Motor neuron (in vitro differentiated cells): ENCODE data around the gene C1orf21. TPM values are rescaled to one million over a fixed set of nuclear protein-coding genes. Genes with fewer than 3 reads are reported as not detected.
"Not testable (repeated sequence)": the region's sequence is repeated elsewhere in the genome, so short reads cannot be mapped to it uniquely, and the experiment has no call there.

ENCODE experiments used
- ATAC-seq, 8 experiments: fragments of 200-7000 bp; cut with Tn5 transposase; replicated peaks in 6 of 8; 2 replicates each; pipeline ENCODE4 v1.8.0; 2021; ENCODE audit warnings: mild to moderate bottlenecking in 8 of 8, moderate library complexity in 8 of 8
- H3K27ac ChIP-seq, 2 donors: fragments of 250-450 bp; sonication (Bioruptor Pico); 2 replicates each; pipeline ENCODE4 v1.9.0; 2021; ENCODE audit warnings: antibody characterized with exemption in 2 of 2, mild to moderate bottlenecking in 2 of 2, moderate library complexity in 1 of 2
- H3K4me1 ChIP-seq, 2 donors: fragments of 250-450 bp; sonication (Bioruptor Pico); replicated peaks in 1 of 2; 2 replicates each; pipeline ENCODE4 v1.6.1; 2021; ENCODE audit warnings: antibody characterized with exemption in 2 of 2, mild to moderate bottlenecking in 2 of 2, moderate library complexity in 1 of 2
- H3K4me3 ChIP-seq, 5 donors: fragments of 250-450 bp; sonication (Bioruptor Pico); 2 replicates each; pipeline ENCODE4 v1.9.0; 2021; ENCODE audit warnings: antibody characterized with exemption in 5 of 5, mild to moderate bottlenecking in 5 of 5, moderate library complexity in 4 of 5
- WGBS, 10 experiments: fragments of 450-650 bp; shearing (Covaris generic); methylation state at CpG; one replicate each; pipeline ENCODE4 v1.0.0; 2022; 5-methylcytosine and 5-hydroxymethylcytosine counted together
- in situ Hi-C, 9 experiments: fragments of 400-800 bp; cut with MboI; loops; one replicate each; pipeline ENCODE4 v1.15.0; 2021; ENCODE audit warnings: low sequenced_read_pairs in 9 of 9, low pct_unique_long_range_greater_than_20kb in 2 of 9; ENCODE audit not compliant: unreplicated experiment in 9 of 9
- total RNA-seq, 8 experiments: library from RNA; unstranded; fragments of 300-600 nt; gene quantifications; 2 replicates each; pipeline versions ENCODE4 v1.2.3 to v1.2.4, GENCODE V29; 2022

Gene C1orf21, protein sequence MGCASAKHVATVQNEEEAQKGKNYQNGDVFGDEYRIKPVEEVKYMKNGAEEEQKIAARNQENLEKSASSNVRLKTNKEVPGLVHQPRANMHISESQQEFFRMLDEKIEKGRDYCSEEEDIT
- 10 to 100 TPM in 6 of 8 experiments, under 1 TPM in 2; 0.49 to 43.9 (median 17.9) TPM for total RNA-seq

DNA sequence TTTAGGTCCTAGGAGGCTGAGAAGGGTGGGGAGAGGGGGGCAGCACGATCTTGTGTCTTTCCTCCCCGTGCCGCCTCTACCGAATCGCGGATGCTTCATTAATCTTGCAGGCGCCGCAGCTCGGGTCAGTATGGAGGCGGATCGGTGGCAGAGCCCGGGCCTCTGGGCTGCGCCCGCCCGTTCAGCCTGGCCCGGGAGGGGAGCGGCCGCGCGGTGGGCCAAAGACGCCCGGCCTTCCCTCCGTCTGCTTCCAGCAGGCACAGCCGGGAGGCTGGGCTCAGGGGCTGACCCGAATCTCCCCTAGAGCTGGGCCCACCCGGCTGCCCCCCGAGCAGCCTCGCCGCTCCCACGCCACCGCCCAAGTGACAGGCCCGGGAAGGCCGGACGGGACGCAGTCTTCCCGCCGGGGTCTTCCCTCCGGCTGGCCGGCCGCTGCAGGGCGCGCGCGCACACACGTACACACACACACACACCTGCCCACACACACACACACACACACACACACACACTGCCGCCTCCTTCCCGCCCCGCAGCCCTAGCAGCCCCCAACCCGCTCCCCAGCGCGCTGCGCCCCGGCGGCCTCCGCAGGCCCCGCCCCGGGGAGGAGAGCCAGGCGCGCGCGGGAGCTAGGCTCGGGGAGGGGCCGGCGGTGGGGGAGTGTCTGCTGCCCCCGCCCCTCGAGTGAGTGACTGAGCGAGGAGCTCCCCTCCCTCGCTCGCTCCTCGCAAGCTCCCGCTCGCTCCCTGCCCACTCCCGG lies at the start of gene C1orf21:
Gene C1orf21, plus strand, starts transcription at position 718 of the 757 bp plus-strand sequence. CDS start 90,481 bp downstream, outside the sequence.
- Histone ChIP-seq H3K4me3 (peak within 1 kb of the TSS; percentile 46 to 78 (median 53)), H3K27ac (peak within 1 kb of the TSS; percentile 93), H3K4me1 (peaks cover 25 to 33% of the 10 kb centered on the region in 2 donors)
- peak; percentile 80 to 92 (median 84) for ATAC-seq
- WGBS, 10 experiments = 0 to 3% (median 0%) methylated on average over 1 to 14 of the region's 73 CpGs; no CpG with 5 or more reads in 7 of the 10 experiments
- in situ Hi-C loops = loop anchor here in 1 of 9 experiments (25.0 kb wide), 1 partner anchor 301 kb away; no protein-coding TSS in a partner anchor

DNA sequence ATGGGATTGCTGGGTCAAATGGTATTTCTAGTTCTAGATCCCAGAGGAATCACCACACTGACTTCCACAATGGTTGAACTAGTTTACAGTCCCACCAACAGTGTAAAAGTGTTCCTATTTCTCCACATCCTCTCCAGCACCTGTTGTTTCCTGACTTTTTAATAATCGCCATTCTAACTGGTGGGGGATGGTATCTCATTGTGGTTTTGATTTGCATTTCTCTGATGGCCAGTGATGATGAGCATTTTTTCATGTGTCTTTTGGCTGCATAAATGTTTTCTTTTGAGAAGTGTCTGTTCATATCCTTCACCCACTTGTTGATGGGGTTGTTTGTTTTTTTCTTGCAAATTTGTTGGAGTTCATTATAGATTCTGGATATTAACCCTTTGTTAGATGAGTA lies 49.0 kb upstream of the C1orf21 start:
- H3K4me1 ChIP-seq, ATAC-seq, H3K27ac ChIP-seq, in situ Hi-C loops, H3K4me3 ChIP-seq: not testable (repeated sequence)
- no CpG with 5 or more reads among the region's 1 CpG for WGBS, 10 experiments

DNA sequence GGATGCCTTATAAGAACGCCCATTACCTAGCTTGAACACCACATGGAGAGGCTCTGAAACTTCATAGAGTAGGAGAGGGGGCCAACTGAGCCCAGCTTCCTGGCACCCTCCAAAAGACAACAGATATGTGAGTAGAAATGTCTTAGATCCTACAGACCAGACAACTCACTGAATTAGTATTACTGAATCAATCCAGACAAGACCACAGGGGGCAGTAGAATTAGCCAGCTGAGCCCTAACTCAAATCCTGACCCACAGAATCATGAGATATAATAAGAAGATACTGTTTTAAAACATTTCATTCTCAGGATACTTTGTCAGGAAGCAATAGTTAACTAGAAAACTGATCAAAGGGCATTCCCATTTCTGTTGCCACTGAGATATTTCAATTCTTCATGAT lies 45.8 kb upstream of the C1orf21 start:
- Histone ChIP-seq H3K4me1 (no peaks in the 10 kb centered on the region), H3K27ac (no peak overlapping the region), H3K4me3 (no peak overlapping the region)
- in situ Hi-C loops = no loop called here
- no peak for ATAC-seq
- 43 to 100% (median 83%) methylated on average over 1 of the region's 1 CpG; no CpG with 5 or more reads in 6 of the 10 experiments for WGBS, 10 experiments

DNA sequence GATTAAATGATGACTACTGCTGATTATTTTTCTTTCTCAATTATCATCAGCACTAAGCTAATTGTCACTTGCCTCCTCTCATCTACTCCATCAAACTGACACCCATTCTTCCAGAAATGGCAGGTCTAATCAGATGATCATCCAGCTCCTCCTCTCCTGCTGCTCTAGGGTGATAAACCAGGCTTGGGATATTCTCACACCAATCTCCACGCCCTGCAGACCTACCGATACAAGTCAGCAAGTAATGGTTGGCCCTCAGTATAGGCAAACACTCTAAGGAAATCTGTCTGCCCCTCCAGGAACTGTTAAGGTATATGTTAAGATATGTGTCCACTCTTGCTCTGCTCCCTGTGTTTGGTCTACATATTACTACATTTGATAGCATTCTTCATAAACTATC lies 36.3 kb upstream of the C1orf21 start:
- peak in 2 of 8 experiments; percentile 43 to 48 for ATAC-seq
- Histone ChIP-seq H3K4me3 (no peak overlapping the region), H3K4me1 (no peaks in the 10 kb centered on the region), H3K27ac (no peak overlapping the region)
- in situ Hi-C loops = no loop called here
- 68 to 82% (median 75%) methylated on average over 1 to 2 of the region's 2 CpGs; no CpG with 5 or more reads in 4 of the 10 experiments for WGBS, 10 experiments

DNA sequence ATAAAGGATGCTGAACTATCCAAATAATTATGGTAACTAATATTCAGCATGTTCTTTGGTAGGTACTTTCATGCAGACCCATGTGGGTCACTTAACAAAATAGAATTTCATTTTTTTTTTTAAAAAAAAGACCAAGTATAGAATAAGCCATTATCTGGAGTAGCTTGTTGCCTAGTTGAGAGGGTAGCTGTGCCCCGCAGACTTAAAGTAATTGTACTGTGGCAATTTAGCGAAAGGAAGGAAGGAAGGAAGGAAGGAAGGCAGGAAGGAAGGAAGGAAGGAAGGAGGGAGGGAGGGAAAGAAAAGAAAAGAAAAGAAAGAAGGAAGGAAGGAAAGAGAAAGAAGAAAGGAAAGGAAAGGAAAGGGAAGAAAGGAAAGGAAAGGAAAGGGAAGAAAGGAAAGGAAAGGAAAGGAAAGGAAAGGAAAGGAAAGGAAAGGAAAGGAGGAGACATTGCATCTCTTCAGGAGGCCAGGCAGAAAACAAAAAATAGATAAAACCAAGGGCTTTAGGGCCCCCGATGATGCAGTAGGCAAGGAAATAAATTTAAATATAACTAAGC lies 35.3 kb upstream of the C1orf21 start:
- H3K4me1 ChIP-seq = no peaks in the 10 kb centered on the region
- 33 to 100% (median 95%) methylated on average over 1 to 3 of the region's 3 CpGs; no CpG with 5 or more reads in 1 of the 10 experiments for WGBS, 10 experiments
- H3K27ac ChIP-seq = no peak overlapping the region
- in situ Hi-C loops = no loop called here
- no peak overlapping the region for H3K4me3 ChIP-seq
- ATAC-seq = no peak

DNA sequence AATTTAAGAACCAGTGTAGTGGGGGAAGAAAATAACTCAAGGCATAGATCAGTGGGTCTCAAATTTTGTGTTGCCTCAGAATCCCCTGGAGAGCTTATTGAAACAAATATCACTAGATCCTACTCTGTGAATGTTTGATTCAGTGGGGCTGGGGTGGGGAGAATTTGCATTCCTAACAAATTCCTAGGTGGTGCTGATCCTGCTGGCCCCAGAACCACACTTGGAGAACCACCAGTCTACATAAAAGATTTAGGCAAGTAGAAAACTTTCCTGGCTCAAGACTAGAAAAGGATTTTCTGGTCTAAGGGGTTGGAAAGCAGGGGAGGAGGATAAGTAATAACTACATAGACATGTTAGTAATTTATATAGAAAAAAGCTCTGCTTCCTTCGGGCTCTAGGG lies 34.1 kb upstream of the C1orf21 start:
- H3K27ac ChIP-seq = no peak overlapping the region
- no peaks in the 10 kb centered on the region for H3K4me1 ChIP-seq
- H3K4me3 ChIP-seq = no peak overlapping the region
- ATAC-seq = no peak
- in situ Hi-C loops = no loop called here
- 0 to 100% (median 20%) methylated on average over 1 of the region's 1 CpG; no CpG with 5 or more reads in 5 of the 10 experiments for WGBS, 10 experiments

DNA sequence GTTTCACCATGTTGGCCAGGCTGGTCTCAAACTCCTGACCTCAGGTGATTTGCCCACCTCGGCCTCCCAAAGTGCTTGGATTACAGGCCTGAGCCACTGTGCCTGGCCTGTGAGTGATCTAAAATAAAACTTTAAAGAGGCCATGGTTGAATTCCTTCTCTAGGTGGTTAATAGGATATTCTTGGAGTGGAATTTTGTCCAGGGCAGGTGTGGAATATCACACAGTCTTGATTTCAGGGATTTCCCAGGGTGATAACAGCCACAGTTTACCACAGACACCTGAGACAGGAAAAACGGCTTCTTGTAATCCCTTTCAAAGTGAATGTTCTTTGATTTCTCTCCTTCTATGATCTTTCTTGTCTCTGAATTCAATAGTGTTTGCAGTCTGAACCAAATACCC lies 32.1 kb upstream of the C1orf21 start:
- WGBS, 10 experiments = 5 to 100% (median 80%) methylated on average over 1 to 2 of the region's 2 CpGs; no CpG with 5 or more reads in 1 of the 10 experiments
- Histone ChIP-seq H3K27ac (no peak overlapping the region), H3K4me1 (no peaks in the 10 kb centered on the region), H3K4me3 (no peak overlapping the region)
- no peak for ATAC-seq
- in situ Hi-C loops = no loop called here

DNA sequence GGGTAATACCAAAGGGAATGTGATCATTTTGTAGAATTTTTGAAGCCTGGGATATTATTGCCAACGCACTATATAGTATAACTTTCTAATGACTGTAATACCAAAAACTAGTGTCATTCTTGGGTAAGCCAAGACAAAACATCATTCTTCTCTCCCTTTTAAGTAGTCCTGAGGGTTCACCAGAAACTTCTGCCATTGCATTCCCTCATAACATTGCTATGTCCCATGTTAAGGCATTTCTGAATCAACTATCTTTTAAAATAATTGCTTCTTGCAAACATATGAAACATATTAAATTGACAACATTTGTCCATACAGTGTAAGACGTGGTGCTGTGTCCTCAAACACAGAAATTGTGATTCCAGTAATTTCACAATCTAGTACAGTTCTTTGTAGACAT lies 29.9 kb upstream of the C1orf21 start:
- no peak for ATAC-seq
- Histone ChIP-seq H3K4me1 (no peaks in the 10 kb centered on the region), H3K4me3 (no peak overlapping the region), H3K27ac (no peak overlapping the region)
- in situ Hi-C loops = no loop called here
- 0 to 100% (median 87%) methylated on average over 1 to 2 of the region's 2 CpGs for WGBS, 10 experiments

DNA sequence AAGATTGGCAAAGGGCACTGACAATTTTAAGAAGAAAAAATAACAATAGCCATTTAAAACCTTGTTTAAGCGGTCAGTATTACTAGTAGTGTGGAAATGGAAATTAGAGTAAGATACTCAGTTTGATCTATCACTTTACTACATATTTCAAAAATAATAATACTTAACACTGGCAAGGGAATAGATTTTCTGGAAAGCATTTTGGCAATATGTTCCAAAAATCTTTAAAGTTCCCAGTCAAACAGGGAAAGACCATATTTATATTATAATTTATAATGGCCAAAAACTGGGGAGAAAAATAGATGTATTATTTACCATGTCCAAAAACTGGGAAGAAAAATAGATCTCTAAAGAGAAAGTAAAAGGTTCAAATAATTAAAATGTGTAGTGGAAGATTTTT lies 28.6 kb upstream of the C1orf21 start:
- ATAC-seq = no peak
- H3K27ac ChIP-seq = no peak overlapping the region
- no peaks in the 10 kb centered on the region for H3K4me1 ChIP-seq
- WGBS, 10 experiments = 83 to 100% (median 88%) methylated on average over 1 of the region's 1 CpG
- in situ Hi-C loops = no loop called here
- H3K4me3 ChIP-seq = no peak overlapping the region

DNA sequence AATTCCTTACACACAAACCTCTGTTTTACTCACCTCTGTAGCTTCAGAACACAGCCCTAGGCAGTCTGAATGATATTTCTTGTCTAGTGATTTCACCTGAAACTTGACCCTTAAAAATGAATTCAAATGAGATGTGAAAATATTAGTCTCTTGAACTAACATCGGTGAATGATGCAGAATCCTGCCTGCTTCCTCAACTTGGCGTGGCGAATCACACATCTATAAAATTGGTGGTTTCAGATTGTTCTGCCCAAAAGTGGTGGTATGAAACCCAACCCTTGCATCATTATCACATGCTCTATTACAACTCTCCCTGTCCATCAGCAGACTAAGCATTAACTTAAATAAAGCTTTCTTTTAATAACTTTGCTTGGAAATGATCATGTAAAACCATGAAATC lies 26.9 kb upstream of the C1orf21 start:
- Histone ChIP-seq H3K4me1 (no peaks in the 10 kb centered on the region), H3K4me3 (no peak overlapping the region), H3K27ac (no peak overlapping the region)
- WGBS, 10 experiments = 80 to 100% (median 100%) methylated on average over 1 to 3 of the region's 3 CpGs; no CpG with 5 or more reads in 4 of the 10 experiments
- in situ Hi-C loops = no loop called here
- ATAC-seq = no peak

DNA sequence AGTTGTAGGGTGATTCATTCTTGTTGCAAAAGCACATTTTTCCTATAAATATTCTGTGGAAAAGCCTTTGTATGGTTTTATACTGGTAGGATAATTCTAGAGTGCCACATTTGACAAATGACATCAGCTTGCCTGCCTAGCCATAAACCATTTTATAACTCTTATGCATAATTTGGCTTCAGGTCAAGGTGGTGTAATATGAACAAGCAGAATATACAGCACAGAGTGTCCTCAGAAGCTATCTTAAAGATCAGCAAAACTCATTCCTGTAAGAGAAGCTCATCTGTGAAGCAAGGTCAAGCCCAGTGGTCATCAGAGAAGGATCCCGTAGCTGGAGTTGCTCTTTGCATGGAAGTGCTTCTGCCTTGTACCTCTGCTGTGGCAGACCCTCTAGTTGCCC lies 24.0 kb upstream of the C1orf21 start:
- Histone ChIP-seq H3K4me3 (no peak overlapping the region), H3K27ac (no peak overlapping the region), H3K4me1 (peaks cover 0 to 5% of the 10 kb centered on the region in 2 donors)
- no peak for ATAC-seq
- WGBS, 10 experiments = 57 to 100% (median 80%) methylated on average over 1 of the region's 1 CpG; no CpG with 5 or more reads in 3 of the 10 experiments
- in situ Hi-C loops = no loop called here

DNA sequence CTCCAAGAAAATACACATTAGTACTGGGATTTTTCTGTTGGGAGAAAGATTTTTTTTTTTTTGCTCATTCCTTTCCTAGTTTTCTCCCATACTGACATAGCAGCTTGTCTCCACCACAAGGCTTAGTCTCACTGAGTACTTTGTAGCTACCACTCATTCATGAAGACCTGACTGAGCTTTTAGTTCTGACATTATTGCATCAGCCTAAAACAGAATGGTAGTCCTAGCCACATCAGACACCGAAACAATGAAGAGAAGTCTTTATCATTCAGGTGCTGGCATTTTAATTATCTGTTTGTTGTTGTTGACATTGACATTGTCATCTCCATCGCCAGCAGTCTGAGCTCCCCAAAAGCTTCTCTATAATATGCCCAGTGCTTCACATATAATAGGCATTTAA lies 21.1 kb upstream of the C1orf21 start:
- H3K4me3 ChIP-seq = no peak overlapping the region
- in situ Hi-C loops = no loop called here
- WGBS, 10 experiments = 84 to 100% (median 94%) methylated on average over 1 to 2 of the region's 2 CpGs; no CpG with 5 or more reads in 4 of the 10 experiments
- peaks cover 0 to 5% of the 10 kb centered on the region in 2 donors for H3K4me1 ChIP-seq
- no peak for ATAC-seq
- no peak overlapping the region for H3K27ac ChIP-seq

DNA sequence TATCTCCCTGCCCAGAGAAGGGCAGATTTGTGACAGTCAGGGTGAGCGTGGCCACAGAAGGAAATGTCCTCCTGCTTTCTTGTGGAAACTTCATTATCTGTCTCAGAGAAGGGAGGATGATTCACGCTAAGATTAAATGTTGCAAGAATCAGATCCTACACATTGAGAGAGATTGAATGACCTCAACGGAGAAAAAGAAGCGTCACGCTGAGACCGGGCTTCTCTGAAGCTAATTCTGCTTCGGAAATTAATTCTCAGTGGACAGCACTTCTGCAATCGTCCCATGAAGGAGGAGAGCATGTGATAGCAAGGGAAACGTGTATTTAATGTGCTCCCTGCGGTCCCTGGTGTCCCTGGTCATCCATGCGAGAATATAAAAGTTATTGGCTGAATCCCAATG lies 19.8 kb upstream of the C1orf21 start:
- in situ Hi-C loops = no loop called here
- ATAC-seq = peak in 5 of 8 experiments; percentile 79 to 95 (median 92)

More for the DNA sequence above, 19.8 kb upstream of the C1orf21 start:
- 60 to 100% (median 79%) methylated on average over 1 to 11 of the region's 11 CpGs; no CpG with 5 or more reads in 1 of the 10 experiments for WGBS, 10 experiments
- H3K4me3 ChIP-seq = no peak overlapping the region
- no peak overlapping the region for H3K27ac ChIP-seq
- peaks cover 0 to 5% of the 10 kb centered on the region in 2 donors for H3K4me1 ChIP-seq
